Ammon's horn (tissue), 1 donor: ENCODE measurements around the gene ITPA.
"Not testable (repeated sequence)": the region's sequence is repeated elsewhere in the genome, so short reads cannot be mapped to it uniquely, and the experiment has no call there.

Experiments
- DNase-seq: peaks from one replicate; pipeline ENCODE4 v3.0.0-alpha.2; 2016; ENCODE audit warnings: low spot score

ITPA gene

DNA sequence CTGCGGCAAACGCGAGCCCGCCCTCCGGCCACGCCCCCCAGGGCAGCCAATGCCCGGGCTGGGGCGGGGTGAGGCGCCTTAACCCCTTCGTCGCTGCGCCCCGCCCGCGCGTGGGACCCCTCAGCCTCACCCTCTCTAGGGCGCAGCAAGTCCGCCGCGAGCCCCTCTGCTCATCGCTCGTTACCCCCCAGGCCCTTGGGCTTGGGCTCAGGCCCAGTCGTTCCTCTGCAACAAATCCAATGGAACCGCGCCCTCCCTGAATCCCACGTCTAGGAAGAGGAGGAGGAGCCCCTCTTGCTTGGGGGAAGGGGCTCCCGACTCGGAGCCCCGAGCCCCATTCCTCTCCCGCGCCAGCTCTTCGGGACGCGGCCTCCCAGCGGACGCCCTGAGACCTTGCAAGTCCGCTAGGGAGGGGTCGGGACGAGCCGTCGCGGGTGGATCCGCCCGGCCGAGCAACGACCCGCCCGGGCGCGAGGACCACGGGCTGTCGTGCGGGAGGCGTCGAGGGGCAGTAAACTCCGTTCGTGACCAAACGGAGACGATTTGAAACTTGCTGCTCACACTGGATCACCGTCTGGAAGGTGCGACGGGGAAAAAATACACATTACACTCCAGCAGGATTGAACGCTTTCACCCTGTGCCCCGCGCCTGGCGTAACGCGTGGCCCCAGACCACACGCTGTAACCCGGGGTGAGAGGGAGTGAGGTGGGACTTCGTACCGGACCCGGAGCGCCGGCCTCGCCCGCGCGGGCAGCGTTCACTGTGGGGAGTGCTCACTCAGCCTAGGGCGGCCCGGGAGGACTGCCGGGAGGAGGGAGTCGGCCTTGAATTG is 35.5 kb upstream of the ITPA start:
- DNase-seq: peak; percentile 91

DNA sequence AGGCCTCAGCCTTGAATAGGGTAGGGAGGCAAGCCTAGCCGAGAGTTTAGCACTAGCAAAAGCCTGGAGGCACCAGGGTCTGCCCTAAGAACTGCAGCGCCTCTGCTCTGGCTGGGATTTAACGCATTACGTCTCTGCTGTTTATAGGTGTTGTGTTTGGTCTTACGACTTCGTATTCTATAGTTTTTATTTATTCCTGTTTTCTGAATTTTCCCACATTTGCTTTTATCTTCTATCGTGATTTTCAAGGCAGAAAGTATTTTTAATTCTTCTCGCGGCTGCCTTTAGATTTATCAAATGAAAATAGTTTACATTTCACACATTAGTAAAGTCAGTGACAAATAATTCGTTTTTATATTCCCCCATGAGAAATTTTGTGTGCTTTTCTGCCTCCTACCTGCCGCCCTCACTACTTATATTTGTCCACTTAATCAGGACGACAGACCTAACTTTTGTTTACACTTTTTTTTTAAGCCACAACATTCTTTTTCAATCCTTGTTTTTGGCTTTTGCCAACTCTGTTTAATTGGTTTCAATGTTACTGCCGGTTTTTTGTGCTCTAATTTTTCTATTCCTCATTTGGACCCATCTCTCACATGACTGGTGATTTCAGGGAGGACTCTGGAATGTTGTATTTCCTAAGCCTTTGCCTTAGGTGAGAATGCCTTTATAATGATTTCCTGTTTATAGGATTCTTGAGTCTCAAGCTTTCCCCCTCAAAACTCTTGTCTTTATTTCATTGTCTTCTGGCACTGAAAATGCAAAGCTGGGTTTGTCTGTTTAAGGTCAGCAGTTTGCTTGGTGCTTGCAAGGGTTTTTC is 34.6 kb upstream of the ITPA start:
- DNase-seq: no peak

DNA sequence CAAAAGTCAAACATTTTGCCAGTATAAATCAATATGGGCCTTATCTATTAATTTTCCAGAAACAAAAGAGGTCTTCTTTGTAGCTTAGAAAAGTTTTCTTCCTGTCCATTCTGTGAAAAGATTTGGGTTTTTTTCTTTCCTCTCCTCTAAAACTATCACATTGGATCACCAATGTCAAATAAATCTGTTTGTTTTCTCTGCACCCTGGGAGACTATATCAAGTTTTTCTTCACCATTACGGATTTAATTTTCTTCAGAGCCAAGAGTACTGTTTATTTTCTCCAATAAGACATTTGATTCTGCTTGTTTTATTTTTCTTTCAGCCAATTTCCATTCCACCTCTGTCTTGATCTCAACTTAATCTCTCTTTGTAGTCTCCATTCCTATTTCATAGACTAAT is 34.0 kb upstream of the ITPA start:
- no peak for DNase-seq

DNA sequence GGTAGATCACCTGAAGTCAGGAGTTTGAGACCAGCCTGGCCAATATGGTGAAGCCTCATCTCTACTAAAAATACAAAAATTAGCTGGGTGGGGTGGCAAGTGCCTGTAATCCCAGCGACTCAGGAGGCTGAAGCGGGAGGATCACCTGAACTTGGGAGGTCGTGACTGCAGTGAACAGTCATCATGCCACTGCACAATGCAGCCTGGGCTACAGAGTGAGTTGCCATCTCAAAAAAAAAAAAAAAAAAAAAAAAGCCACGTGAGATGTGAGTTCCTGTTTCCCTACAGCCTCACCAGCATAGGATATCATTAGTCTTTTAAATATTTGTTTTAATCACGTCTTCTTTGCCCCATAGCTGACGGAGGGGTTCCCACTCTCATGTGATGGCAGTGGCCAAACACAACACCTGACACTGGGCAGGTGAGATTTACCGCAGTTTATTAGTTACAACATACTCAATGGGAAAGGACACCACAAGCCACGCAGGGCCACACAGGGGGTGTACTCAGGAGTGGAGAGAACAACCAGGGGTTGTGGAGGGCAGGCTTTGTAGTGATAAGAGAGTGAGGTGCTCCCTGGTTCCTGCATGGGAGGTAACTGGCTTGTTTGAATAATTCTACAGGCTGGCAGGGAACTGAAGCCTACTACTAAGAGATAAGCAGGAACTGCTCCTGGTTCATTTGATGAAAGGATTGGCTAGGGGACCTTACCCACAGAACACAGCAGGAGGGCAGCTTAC is 31.4 kb upstream of the ITPA start:
- no peak for DNase-seq

DNA sequence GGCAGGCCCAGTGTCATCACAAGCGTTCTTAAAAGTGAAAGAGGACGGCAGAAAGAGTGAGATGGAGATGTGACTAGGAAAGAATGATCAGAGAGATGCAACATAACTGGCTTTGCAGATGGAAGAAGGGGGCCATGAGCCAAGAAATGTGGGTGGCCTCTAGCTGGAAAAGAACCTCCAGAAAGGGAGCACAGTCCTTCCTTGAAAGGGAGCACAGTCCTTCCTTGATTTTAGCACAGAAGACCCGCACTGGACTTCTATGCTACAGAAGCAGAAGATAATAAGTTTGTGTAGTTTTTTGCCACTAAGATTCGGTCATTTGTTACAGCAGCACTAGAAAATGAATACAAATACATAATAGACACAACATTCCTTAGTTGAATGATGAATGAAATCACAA is 29.0 kb upstream of the ITPA start:
- no peak for DNase-seq

DNA sequence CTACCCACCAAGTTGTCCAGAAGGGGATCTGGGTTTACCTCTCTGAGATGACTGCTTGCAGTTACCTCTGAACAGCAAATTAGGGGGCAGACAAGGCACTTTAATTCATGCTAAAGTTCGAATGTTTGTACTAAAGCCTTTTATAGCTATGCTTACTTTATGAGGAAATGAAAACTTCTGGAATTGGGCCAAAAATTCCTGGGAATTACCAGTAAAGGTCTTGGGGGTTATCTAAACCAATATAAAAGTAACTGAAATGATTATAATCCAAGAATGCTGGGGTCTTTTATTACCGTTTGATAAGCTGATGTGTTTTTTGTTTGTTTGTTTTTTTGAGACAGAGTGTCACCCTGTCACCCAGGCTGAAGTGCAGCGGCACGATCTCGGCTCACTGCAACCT is 28.0 kb upstream of the ITPA start:
- no peak for DNase-seq

DNA sequence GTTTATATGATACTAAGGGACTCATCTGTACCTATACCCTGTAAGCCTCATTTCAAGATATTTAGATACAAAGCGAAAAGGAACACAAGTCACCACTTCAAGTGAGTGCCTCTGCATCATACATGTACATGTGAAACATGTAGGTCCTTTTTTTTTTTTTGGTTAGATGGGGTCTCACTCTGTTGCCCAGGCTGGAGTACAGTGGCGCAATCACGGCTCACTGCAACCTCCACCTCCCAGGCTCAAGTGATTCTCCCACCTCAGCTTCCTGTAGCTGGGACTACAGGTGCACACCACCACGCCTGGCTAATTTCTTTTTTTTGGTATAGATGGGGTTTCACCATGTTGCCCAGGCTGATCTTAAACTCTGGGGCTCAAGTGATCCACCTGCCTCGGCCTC is 26.9 kb upstream of the ITPA start:
- not testable (repeated sequence) for DNase-seq

DNA sequence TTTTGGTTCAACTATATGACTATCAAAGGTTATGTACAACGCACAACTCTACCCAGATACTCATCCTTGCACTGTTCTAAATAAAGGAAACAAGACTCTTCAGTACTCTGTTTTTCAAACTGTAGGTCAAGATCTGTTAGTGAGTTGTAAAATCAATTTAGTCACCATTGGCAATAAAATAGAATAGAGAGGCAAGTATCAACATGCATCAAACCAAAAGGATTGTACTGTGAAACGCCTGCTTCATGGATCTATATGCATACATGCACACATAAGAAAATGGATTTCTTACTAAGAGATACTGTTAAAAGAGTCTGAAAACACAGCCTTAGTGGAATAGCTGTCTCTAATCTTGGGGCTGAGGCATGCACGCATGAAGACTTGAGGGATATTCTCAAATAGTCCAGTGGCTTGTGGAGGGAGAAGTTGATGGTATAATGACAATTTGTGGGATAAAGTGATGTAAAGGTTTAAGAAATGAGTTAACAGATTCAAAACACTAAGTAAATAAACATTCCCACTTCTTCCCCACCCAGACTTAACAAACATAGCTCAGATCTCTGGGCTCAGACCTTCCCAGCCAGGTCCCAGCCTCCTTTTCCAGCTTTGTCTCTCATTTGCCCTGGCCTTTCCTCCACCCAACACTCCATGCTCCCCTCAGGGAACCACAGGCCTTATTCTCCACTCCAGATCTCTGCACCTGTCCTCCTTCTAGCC is 25.2 kb upstream of the ITPA start:
- no peak for DNase-seq

DNA sequence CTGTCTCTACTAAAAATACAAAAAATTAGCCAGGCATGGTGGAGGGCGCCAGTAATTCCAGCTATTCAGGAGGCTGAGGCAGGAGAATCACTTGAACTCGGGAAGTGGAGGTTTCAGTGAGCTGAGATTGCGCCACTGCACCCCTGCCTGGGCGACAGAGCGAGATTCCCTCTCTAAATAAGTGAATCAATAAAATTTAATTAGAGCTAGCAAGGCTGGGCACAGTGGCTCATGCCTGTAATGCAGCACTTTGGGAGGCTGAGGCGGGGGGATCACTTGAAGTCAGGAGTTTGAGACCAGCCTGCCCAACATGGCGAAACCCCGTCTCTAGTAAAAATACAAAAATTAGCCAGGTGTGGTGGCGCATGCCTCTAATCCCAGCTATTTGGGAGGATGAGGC is 21.4 kb upstream of the ITPA start:
- DNase-seq: not testable (repeated sequence)

DNA sequence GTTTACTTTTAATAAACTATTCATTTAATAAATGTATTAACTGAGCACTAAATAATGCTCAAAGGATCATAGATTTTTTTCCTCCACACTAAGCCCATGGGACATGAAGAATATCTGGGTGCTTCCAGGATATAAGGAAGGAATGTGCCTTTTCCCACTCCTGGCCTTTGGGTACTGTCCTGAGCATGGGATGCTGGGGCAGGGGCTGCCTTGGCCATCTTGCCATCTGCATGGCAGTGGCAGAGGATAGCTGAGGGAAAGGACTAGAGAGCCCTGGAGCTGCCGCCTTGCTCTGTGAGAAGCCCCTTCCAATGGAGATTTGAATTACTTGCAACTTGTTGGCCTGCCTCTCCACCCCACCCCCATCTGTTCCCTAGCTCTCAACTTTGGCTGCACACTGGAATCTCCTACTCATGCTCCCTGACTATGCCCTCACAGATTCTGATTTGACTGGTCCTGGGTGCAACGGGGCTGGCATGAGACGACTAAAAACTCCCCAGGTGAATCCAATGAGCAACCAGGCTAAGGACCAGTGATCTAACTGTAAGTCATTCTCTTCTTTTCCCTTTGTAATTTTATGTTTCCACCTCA is 20.4 kb upstream of the ITPA start:
- DNase-seq: no peak

DNA sequence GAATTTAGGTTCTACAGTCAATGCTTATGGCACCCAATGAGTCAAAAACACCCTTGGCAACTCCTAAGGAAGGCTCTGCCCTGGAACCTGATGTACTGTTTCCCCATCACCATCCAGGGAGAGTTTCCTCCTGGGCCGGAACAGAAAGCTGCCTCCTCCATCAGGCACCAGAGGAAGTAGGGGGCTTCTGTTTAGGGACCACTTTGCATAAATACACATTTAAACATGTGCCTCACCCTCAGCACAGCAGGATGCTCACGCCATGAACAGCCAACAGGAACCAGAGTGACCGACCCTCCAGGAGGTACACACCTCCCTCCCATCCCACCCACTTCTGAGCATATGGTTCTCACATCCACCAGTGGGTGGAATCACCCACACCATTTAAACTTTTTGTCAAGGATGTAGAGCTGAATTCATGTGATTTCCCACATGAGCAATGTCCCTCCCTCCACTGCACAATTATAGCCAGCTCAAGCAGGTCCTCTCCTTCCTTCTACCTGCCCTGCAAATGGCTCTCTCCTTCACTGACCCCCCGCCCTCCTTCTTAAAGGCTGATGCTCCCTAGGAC is 19.7 kb upstream of the ITPA start:
- DNase-seq: peak; percentile 41

DNA sequence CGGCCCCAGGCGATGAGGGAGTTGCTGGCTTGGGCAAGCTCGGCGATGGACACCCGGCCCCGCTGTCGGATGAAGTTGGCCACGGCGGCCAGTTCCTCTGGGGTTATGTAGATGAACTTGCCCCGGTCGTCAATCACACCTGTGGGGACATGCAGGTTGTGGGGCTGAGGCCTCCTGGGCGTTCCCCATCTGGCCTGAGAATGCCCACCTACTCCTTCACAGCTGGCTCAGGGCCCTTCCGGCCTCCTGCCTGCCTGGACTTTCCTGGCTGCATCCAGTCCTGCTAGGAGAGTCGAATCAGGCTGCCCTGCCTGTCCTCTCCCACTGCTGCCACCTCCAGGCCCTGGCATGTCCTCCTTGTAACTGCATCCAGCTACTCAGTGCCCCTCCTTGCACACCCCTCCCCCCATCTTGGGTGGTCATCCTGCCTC is 18.6 kb upstream of the ITPA start:
- no peak for DNase-seq

DNA sequence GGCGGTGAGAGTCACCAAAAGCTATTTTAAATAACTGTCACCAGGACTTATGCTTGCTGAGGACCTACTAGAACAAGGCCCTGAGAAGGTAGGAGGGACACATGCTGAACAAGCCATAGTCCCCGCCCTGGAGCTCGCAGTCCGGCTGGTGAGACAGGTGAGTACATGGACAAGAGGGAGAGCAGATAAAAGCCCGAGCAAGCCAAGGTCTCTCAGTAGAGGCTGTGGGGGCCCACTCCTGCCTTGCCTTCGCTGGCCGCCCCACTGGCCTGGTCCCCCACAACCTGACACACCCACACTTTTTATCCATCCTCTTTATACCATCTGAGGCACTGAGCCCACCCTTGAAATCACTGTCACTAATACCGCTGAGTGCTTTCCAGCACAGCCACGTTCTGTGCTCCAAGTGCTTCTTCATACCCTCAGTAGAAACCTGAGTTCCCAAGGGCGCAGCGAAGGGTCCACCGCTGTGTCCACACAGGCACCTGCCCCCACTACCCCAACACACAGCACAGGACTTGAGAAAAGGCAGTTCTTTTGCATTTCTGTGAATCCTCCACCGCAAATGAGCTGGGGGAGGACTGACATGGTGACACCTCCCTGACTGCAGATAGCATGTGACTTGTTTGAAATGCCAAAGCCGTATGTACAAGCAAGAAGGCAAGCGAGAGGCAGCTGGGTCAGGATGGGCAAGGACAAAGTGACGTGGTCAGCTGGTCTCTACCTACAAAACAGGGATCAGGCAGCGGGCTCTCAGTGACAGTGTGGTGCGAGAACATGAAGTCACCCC is 16.9 kb upstream of the ITPA start:
- no peak for DNase-seq

DNA sequence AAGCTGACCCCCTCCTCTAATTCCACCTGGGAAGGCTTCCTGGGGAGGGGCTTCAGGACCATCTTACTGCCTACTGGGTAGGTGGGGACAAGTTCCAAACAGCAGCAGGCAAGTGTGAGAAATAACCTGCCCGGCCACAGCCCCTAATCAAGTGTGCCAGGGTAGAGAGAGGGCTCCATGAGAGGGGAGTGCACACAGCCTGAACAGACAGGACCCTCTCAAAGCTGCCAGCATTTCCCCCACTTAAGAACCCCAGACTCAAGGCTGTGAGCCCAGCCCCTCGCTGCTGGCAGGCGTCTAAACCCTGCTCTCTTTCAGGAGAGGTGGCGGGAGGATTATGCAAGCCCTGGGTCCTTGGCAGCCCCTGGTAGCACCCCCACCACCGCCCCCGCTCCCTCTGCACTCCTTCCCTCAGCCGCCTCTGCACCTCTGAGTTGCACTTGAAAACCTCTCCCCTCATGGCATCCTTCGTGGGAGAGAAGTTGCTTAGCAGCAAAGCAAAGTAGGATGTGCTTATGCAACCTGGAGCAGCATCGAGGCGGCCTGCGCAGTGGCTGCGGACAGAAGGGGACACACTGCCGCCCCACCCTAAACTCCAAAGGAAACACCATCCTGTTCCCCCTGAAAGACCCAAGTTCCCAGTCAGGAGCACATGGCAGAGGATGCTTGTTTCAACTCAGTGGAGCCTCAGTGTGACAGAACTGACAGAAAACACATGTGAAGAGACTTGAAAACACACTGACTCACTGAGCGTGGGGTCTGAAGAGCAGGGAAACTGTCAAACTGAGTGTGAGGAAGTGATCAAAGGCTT is 15.3 kb upstream of the ITPA start:
- peak; percentile 70 for DNase-seq

DNA sequence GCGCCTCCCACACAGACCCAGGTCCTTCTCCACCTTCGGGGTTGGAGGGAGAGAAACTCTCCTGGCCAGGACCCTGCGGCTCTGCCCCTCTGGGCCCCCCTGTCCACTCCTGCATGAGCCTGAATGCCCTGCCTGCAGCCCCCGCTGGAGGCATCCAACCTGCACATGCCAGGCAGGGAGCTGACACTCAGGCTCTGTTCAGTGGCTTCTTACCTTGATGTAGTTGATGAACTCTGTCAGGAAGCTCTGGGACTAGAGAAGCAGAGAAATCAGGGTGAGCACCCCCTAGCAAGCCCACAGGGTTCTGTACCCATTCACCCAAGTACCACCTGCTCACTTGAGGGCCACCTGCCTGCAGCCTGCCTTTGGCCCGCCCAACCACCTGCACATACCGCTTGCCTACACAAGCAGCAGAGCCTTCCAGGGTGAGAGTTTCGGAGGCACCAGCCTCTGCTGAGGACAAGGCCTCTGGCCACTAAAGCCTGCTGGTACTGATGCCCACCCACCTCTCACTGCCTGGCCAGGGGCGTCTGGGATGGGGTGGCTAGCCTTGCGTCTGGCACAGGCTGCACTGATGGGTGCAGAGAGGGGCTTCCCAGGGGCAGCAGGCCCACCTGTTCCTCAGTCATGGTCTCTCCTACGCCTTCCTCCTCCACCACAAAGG is 14.5 kb upstream of the ITPA start:
- DNase-seq: no peak

DNA sequence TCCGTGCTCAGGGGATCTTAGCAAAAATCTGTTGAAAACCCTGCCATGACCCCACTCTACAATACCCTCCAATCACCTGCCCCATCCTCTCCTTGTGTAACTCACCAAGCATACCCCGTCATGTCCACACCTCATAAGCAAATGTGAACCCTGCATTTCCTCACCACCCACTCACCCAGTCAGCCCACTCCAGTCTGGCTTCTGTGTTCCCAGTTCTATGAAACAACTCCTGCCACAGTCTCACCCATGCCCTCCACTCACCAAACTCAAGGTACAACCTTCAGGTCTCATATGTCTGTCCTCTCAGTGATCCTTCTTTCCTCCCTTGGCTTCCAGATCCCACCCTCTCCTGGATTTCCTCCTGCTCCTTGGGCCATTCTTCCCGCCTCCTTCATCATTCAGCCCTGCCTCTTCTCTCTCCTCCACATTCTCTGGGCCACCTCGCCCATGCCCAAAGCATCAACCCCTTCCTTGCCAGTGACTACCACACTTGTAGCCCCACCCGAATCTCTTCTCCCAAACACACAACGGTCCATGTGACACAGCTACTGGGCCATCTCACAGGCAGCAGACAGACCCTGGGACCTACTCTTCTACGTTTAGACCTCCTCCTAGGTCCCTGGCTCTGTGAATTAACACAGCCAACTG is 13.6 kb upstream of the ITPA start:
- no peak for DNase-seq

DNA sequence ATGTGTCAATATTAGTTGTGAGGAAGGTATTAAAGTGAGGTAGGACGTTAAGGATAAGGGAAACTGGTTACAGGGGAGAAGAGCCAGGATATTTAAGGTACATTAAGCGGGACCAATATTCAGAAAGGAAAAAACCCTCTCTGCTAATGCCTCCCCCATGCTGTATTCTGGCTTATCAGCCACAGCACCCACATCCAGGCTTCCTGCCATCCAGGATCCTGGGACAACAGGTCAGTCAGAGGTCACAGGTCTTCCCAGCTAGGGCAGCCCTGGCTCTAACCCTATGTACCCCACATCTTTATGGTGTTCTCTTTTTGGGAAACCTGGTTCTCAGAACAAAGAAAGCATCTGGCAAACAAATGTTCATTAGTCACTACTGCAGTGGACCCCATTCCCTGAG is 10.1 kb upstream of the ITPA start:
- DNase-seq: no peak

DNA sequence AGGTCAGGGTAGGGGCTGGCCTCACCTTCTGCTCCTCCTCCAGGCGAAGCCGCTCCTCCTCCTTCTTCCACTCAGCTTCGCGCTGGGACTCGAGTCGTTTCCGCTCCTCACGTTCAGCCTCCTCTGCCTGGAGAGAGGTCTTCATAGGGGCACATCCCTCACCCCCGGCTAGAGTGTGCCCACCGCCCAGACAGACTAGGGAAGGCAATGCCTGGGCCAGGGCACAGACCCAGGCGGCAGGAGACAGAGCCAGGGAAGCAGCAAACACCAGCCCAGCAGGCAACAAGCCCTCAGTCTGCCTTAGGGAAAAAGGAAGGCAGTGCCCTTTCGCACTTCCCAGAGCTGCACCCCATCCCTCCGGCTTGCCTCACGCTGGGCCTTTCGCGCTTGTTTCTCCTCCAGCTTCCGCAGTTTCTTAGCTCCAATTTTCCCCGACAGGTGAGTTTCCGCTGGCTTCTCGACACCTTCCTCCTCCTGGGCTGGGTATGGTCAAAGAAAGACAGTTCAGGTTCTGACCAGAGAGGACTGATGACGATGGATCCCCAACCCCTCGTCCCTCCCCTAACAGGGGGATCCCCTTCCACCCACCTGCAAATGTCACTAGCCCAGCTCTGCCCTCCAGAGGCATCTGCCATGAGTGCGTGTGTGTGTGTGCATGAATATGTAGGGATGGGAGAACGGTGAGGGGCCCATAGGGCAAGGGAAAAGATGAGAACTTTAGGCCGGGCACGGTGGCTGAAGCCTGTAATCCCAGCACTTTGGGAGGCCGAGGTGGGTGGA is 9.1 kb upstream of the ITPA start:
- DNase-seq: no peak
